A549 (cell line): ENCODE measurements around the gene CNOT6.

Source experiments
- CTCF ChIP-seq: fragments of >200 bp; sonication (Bioruptor Twin); formaldehyde crosslinking; IDR thresholded peaks from 3 replicates; pipeline ENCODE4 v1.5.1; 2016
- EHF ChIP-seq: fragments of 250-450 bp; sonication (Bioruptor Pico); IDR thresholded peaks from 2 replicates; pipeline ENCODE4 v1.5.0; 2020; ENCODE audit warnings: mild to moderate bottlenecking
- NPAS2 ChIP-seq: fragments of 250-450 bp; sonication (Bioruptor Pico); IDR thresholded peaks from 2 replicates; pipeline ENCODE4 v1.8.0; 2022; ENCODE audit warnings: mild to moderate bottlenecking, moderate library complexity, borderline replicate concordance
- POLR2A ChIP-seq: IDR thresholded peaks from 2 replicates; pipeline ENCODE4 v1.6.1; 2012; ENCODE audit warnings: mild to moderate bottlenecking, low read length

- TF ChIP-seq NPAS2 (CRISPR knock-in tag) (no peak), CTCF (no peak), EHF (no peak), POLR2A (no peak)
These were observed 30.1 kb upstream of the CNOT6 start for GRCh38 chr5:180463916-180464602.
